Neural progenitor cell (in vitro differentiated cells): ENCODE data around the gene VAV1. TPM values are rescaled to one million over a fixed set of nuclear protein-coding genes. Genes with fewer than 3 reads are reported as not detected.
A peak's percentile ranks its signal among the peaks of the same experiment; 100 is the strongest.

Experiments
- DNase-seq: peaks from one replicate; pipeline ENCODE4 v3.0.0-alpha.2; 2016; ENCODE audit warnings: low spot score
- H2AFZ ChIP-seq: fragments of 200-600 bp; sonication (generic); replicated peaks from 2 replicates; pipeline ENCODE4 v1.6.1; 2016; ENCODE audit warnings: antibody characterized with exemption
- H3F3A ChIP-seq: fragments of 200-600 bp; sonication (generic); 2 replicates; pipeline ENCODE4 v1.6.1; 2016; ENCODE audit warnings: antibody characterized with exemption, low read depth
- H3K27ac ChIP-seq: fragments of 200-600 bp; sonication (generic); 2 replicates; pipeline ENCODE4 v1.5.1; 2016; ENCODE audit warnings: mild to moderate bottlenecking
- H3K27me3 ChIP-seq: fragments of 200-600 bp; sonication (generic); 2 replicates; pipeline ENCODE4 v1.6.1; 2016; ENCODE audit warnings: mild to moderate bottlenecking, moderate library complexity
- H3K36me3 ChIP-seq: fragments of 200-600 bp; sonication (generic); 2 replicates; pipeline ENCODE4 v1.5.1; 2016
- H3K4me1 ChIP-seq: fragments of 200-600 bp; sonication (generic); 2 replicates; pipeline ENCODE4 v1.6.1; 2016; ENCODE audit warnings: mixed run types
- H3K4me2 ChIP-seq: fragments of 200-600 bp; sonication (generic); 2 replicates; pipeline ENCODE4 v1.6.1; 2016
- H3K4me3 ChIP-seq: fragments of 200-600 bp; sonication (generic); 2 replicates; pipeline ENCODE4 v1.5.1; 2016
- H3K79me2 ChIP-seq: fragments of 200-600 bp; sonication (generic); 2 replicates; pipeline ENCODE4 v1.6.1; 2016; ENCODE audit warnings: low read depth
- H3K9ac ChIP-seq: fragments of 200-600 bp; sonication (generic); 2 replicates; pipeline ENCODE4 v1.6.1; 2016
- H3K9me3 ChIP-seq: fragments of 200-600 bp; sonication (generic); 2 replicates; pipeline ENCODE4 v1.5.1; 2016; ENCODE audit warnings: low read depth
- H4K20me1 ChIP-seq: fragments of 200-600 bp; sonication (generic); 2 replicates; pipeline ENCODE4 v1.6.1; 2016; ENCODE audit warnings: low read depth
- H3K27ac Mint-ChIP-seq: 3 replicates; pipeline ENCODE4 v1.8.0; 2021; ENCODE audit warnings: mixed read lengths
- H3K27me3 Mint-ChIP-seq: 2 replicates; pipeline ENCODE4 v1.8.0; 2022; ENCODE audit warnings: low read depth, mild to moderate bottlenecking, inconsistent platforms, moderate library complexity, mixed read lengths; ENCODE audit not compliant: insufficient read depth
- H3K36me3 Mint-ChIP-seq: 3 replicates; pipeline ENCODE4 v1.8.0; 2021; ENCODE audit warnings: mixed read lengths
- H3K4me1 Mint-ChIP-seq: 3 replicates; pipeline ENCODE4 v1.8.0; 2021; ENCODE audit warnings: mixed read lengths
- H3K4me3 Mint-ChIP-seq: 3 replicates; pipeline ENCODE4 v1.8.0; 2021; ENCODE audit warnings: mild to moderate bottlenecking, moderate library complexity, mixed read lengths
- H3K9me3 Mint-ChIP-seq: 3 replicates; pipeline ENCODE4 v1.8.0; 2020; ENCODE audit warnings: mixed read lengths
- EZH2 ChIP-seq: fragments of 200-600 bp; sonication (generic); IDR thresholded peaks from 2 replicates; pipeline ENCODE4 v1.6.1; 2017; ENCODE audit warnings: antibody characterized with exemption, mild to moderate bottlenecking, moderate library complexity
- EZH2phosphoT487 ChIP-seq: fragments of 200-600 bp; sonication (generic); IDR thresholded peaks from 2 replicates; pipeline ENCODE4 v1.6.1; 2017; ENCODE audit warnings: antibody characterized with exemption
- total RNA-seq: library from RNA; depleted of rRNA; stranded (reverse); fragments of >200 nt; gene quantifications from 2 replicates; pipeline ENCODE4 v1.2.3, GENCODE V29; 2015; ENCODE audit warnings: low replicate concordance
- TF ChIP-seq, protein P1 (sequence below): fragments of 200-600 bp; sonication (generic); IDR thresholded peaks from 2 replicates; pipeline ENCODE4 v1.5.1; 2017; ENCODE audit warnings: antibody characterized with exemption, mild to moderate bottlenecking

The VAV1 gene
- total RNA-seq, 1 donor from 2014 or later = not detected

- H3F3A ChIP-seq = no peaks in the 10 kb centered on the region
- no peaks in the 10 kb centered on the region for H3K27me3 ChIP-seq
- no peak for TF ChIP-seq EZH2phosphoT487
- TF ChIP-seq EZH2 = no peak
- TF ChIP-seq, protein P1, sequence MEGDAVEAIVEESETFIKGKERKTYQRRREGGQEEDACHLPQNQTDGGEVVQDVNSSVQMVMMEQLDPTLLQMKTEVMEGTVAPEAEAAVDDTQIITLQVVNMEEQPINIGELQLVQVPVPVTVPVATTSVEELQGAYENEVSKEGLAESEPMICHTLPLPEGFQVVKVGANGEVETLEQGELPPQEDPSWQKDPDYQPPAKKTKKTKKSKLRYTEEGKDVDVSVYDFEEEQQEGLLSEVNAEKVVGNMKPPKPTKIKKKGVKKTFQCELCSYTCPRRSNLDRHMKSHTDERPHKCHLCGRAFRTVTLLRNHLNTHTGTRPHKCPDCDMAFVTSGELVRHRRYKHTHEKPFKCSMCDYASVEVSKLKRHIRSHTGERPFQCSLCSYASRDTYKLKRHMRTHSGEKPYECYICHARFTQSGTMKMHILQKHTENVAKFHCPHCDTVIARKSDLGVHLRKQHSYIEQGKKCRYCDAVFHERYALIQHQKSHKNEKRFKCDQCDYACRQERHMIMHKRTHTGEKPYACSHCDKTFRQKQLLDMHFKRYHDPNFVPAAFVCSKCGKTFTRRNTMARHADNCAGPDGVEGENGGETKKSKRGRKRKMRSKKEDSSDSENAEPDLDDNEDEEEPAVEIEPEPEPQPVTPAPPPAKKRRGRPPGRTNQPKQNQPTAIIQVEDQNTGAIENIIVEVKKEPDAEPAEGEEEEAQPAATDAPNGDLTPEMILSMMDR = no peak
- H3K27ac ChIP-seq = no peak overlapping the region
- H3K4me1 Mint-ChIP-seq = no peaks in the 10 kb centered on the region
- no peaks in the 10 kb centered on the region for H3K36me3 Mint-ChIP-seq
- no peaks in the 10 kb centered on the region for H3K4me1 ChIP-seq
- no peaks in the 10 kb centered on the region for H3K36me3 ChIP-seq
- no peak overlapping the region for H3K9ac ChIP-seq
- H3K4me2 ChIP-seq = no peak overlapping the region
- H3K9me3 Mint-ChIP-seq = peaks cover 17% of the 10 kb centered on the region
- peak overlapping the region; percentile 49 for H3K4me3 Mint-ChIP-seq
- peaks cover 10% of the 10 kb centered on the region for H3K9me3 ChIP-seq
- H3K79me2 ChIP-seq = no peaks in the 10 kb centered on the region
- H2AFZ ChIP-seq = no peak overlapping the region
- no peak for DNase-seq
- peaks cover 5% of the 10 kb centered on the region for H3K27me3 Mint-ChIP-seq
- H4K20me1 ChIP-seq = no peaks in the 10 kb centered on the region
- H3K27ac Mint-ChIP-seq = no peak overlapping the region
- H3K4me3 ChIP-seq = no peak overlapping the region
Measured at GRCh38 chr19:6817179-6817578, 44.7 kb downstream of the VAV1 start.

DNA sequence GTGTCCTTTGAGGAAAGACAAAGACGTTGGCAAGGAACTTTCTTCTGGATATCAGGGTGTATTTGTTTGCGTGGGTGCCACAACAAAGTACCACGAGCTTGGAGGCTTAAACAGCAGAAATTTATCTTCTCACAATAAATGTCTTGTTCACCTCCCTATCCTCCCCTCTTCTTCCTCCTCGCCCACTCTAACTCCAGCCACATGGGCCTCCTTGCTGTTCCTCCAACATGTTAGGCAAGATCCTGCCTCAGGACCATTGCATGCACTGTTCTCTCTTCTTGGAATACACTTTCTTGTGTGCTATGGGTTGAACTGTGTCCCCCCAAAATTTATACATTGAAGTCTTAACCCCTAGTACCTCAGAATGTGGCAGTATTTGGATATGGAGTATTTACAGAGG, 45.7 kb downstream of the VAV1 start:
- H3K4me3 Mint-ChIP-seq = no peak overlapping the region

DNA sequence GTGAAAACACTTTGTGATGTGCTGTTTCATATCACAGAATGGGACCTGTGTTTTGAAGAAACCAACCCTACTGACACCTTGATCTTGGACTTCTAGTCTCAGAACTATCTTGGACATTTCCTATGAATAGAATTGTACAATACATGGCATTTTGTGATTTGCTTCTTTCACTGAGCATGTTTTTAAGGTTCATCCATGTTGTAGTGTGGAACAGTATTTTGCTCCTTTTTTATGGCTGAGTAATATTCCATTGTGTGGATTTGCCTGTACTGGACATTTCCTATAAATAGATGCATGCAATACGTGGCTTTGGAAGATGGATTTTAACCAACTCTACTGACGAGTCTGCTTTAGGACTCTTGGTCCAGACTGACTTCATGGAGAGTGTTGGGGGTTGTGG, 46.8 kb downstream of the VAV1 start:
- H3K36me3 ChIP-seq = no peaks in the 10 kb centered on the region
- no peak overlapping the region for H3K4me2 ChIP-seq
- H3K36me3 Mint-ChIP-seq = no peaks in the 10 kb centered on the region
- H2AFZ ChIP-seq = no peak overlapping the region
- no peak overlapping the region for H3K27ac ChIP-seq
- peaks cover 5% of the 10 kb centered on the region for H3K27me3 Mint-ChIP-seq
- no peaks in the 10 kb centered on the region for H3K27me3 ChIP-seq
- H3K9me3 ChIP-seq = peaks cover 10% of the 10 kb centered on the region
- peaks cover 17% of the 10 kb centered on the region for H3K9me3 Mint-ChIP-seq
- no peaks in the 10 kb centered on the region for H4K20me1 ChIP-seq
- no peak overlapping the region for H3K27ac Mint-ChIP-seq
- H3K9ac ChIP-seq = no peak overlapping the region
- no peaks in the 10 kb centered on the region for H3K4me1 ChIP-seq
- TF ChIP-seq EZH2 (no peak), EZH2phosphoT487 (no peak)
- TF ChIP-seq, protein P1 = no peak
- no peak for DNase-seq
- no peak overlapping the region for H3K4me3 ChIP-seq
- H3K4me3 Mint-ChIP-seq = no peak overlapping the region
- no peaks in the 10 kb centered on the region for H3K4me1 Mint-ChIP-seq
- no peaks in the 10 kb centered on the region for H3F3A ChIP-seq
- no peaks in the 10 kb centered on the region for H3K79me2 ChIP-seq

More for the DNA sequence above, 45.7 kb downstream of the VAV1 start:
- no peak for DNase-seq
- no peak for TF ChIP-seq EZH2
- Mint-ChIP-seq H3K9me3 (peaks cover 17% of the 10 kb centered on the region), H3K4me1 (no peaks in the 10 kb centered on the region), H3K36me3 (no peaks in the 10 kb centered on the region), H3K27ac (no peak overlapping the region), H3K27me3 (peaks cover 5% of the 10 kb centered on the region)
- Histone ChIP-seq H3K27me3 (no peaks in the 10 kb centered on the region), H3K4me2 (no peak overlapping the region), H2AFZ (no peak overlapping the region), H3F3A (no peaks in the 10 kb centered on the region), H3K4me1 (no peaks in the 10 kb centered on the region), H3K79me2 (no peaks in the 10 kb centered on the region), H3K9me3 (peaks cover 10% of the 10 kb centered on the region), H4K20me1 (no peaks in the 10 kb centered on the region), H3K4me3 (no peak overlapping the region), H3K9ac (no peak overlapping the region), H3K27ac (no peak overlapping the region), H3K36me3 (no peaks in the 10 kb centered on the region)

GRCh38 chr19:6820237-6820636, 47.7 kb downstream of the VAV1 start:
- Histone ChIP-seq H3K9me3 (peaks cover 10% of the 10 kb centered on the region), H3K27me3 (no peaks in the 10 kb centered on the region), H4K20me1 (no peaks in the 10 kb centered on the region), H3K4me1 (no peaks in the 10 kb centered on the region), H3K27ac (no peak overlapping the region), H2AFZ (no peak overlapping the region), H3F3A (no peaks in the 10 kb centered on the region), H3K36me3 (no peaks in the 10 kb centered on the region), H3K9ac (no peak overlapping the region), H3K79me2 (no peaks in the 10 kb centered on the region), H3K4me3 (no peak overlapping the region), H3K4me2 (no peak overlapping the region)
- H3K4me1 Mint-ChIP-seq = no peaks in the 10 kb centered on the region
- H3K27ac Mint-ChIP-seq = no peak overlapping the region
- peaks cover 7% of the 10 kb centered on the region for H3K27me3 Mint-ChIP-seq
- TF ChIP-seq, protein P1 = no peak
- TF ChIP-seq EZH2 (no peak), EZH2phosphoT487 (no peak)
- DNase-seq = no peak
- no peaks in the 10 kb centered on the region for H3K36me3 Mint-ChIP-seq
- H3K9me3 Mint-ChIP-seq = peaks cover 17% of the 10 kb centered on the region
- no peak overlapping the region for H3K4me3 Mint-ChIP-seq
